ENCODE results near the gene WSCD1.

DNA sequence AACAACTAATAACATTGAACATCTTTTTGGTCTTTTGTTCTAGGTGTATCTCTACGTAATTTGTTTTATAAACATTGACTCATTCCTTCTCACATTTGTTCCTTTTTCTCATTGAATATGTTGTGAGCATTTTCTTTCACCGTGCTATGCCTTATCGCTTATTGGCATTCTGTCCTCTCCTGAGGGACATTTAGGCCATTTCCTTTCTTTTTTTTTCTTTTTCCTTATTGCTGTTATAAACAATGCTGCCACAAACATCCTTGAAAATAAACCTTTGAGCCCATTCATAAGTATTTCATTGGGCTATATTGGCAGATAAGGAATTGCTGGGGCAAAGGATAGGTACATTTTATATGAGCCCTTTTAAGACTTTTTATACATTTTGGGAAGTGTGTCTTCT lies 32.4 kb downstream of the WSCD1 start:
- TF ChIP-seq, protein P1, sequence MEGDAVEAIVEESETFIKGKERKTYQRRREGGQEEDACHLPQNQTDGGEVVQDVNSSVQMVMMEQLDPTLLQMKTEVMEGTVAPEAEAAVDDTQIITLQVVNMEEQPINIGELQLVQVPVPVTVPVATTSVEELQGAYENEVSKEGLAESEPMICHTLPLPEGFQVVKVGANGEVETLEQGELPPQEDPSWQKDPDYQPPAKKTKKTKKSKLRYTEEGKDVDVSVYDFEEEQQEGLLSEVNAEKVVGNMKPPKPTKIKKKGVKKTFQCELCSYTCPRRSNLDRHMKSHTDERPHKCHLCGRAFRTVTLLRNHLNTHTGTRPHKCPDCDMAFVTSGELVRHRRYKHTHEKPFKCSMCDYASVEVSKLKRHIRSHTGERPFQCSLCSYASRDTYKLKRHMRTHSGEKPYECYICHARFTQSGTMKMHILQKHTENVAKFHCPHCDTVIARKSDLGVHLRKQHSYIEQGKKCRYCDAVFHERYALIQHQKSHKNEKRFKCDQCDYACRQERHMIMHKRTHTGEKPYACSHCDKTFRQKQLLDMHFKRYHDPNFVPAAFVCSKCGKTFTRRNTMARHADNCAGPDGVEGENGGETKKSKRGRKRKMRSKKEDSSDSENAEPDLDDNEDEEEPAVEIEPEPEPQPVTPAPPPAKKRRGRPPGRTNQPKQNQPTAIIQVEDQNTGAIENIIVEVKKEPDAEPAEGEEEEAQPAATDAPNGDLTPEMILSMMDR (IDR thresholded peaks at IDR 0.05), result no peak
- TF ChIP-seq POLR2A (IDR thresholded peaks at IDR 0.05) (no peak), EP300 (IDR thresholded peaks at IDR 0.05) (no peak), POLR2AphosphoS5 (IDR thresholded peaks at IDR 0.05) (no peak)

Measured in upper lobe of left lung (tissue), 4 donors.